ENCODE measurements around the gene CLVS2. TPM values are rescaled to one million over a fixed set of nuclear protein-coding genes. Genes with fewer than 3 reads are reported as not detected.

The CLVS2 gene, protein sequence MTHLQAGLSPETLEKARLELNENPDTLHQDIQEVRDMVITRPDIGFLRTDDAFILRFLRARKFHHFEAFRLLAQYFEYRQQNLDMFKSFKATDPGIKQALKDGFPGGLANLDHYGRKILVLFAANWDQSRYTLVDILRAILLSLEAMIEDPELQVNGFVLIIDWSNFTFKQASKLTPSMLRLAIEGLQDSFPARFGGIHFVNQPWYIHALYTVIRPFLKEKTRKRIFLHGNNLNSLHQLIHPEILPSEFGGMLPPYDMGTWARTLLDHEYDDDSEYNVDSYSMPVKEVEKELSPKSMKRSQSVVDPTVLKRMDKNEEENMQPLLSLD
- under 1 TPM in 2 of 6 experiments, not detected in 4; 0.02 to 0.15 TPM for total RNA-seq
- long read RNA-seq: 0 reads

DNA sequence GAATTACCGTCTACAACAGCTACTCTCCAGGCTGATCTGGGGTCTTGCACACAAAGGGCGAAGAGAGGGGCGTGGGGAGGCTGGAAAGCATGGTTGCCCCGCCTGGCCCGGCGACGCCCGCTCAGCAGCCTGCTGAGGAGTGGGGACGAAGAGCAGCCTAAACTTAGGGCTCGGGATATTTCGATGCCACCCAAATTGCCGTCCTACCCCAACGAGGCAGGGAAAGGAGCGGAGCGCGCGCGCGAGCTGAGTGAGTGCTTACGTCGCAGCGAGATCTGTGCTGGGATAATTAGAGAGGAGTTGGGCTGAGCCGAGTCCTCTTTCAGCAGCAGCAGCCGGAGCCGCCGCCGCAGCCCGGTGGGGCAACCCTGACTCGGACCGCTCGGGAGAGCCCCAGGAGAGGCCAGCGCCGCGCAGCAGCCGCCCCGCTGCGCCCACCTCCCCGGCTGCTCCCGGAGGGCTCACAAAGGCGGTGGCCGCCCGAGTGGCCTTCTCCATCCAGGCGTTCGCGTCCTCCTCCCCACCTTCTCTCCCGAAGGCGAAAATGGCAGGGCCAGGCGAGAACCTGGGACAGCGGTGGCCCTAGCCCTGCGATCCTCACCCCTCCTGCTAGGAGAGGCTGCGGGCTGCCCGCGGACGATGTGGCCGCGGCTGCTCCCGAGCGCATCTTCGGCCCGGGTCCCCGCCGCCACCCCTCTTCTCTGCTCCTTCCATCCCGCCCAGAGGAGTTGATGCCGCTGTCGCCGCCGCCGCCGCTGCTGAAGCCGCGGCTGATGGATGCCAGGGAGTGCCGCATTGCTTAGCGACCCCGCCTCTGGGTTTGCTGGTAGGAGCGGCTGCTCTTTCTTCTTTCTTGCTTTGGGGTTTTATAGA is at the start of gene CLVS2:
Gene CLVS2, plus strand, starts transcription at position 315 of the 873 bp plus-strand sequence. CDS start 1,543 bp downstream, outside the sequence.
- 6% methylated on average over 28 of the region's 75 CpGs for WGBS (ENCODE audit: insufficient coverage, low coverage, low lambda C conversion rate, missing lambda C conversion rate)
- no peaks in the 10 kb centered on the region for H3K36me3 ChIP-seq

DNA sequence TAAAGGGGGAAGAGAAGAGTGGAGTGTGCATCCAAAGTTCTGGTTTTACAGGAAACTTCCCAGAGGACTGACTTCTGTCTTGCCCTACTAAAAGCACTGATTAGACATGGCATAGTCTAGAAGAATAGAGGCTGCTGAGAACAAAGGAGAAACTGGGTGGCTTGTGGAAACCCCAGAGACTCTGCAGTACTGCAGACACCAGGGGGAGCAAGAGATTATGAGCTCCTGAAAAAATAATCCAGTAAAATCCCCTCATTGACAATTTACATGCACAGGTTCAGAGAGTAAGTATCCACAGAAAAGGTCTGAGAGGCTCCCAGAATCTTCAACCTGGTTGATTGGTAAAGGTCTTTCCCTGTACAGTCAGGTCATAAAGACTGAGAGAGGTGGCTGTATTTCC is 48.7 kb upstream of the CLVS2 start:
- Histone ChIP-seq H3K4me3 (no peak overlapping the region), H3K4me1 (no peaks in the 10 kb centered on the region), H3K27me3 (no peaks in the 10 kb centered on the region), H3K36me3 (no peaks in the 10 kb centered on the region), H3K27ac (no peak overlapping the region), H3K9me3 (no peaks in the 10 kb centered on the region)
- ATAC-seq (peak; percentile 32 to 64 (median 54)), DNase-seq (no peak)
- intact Hi-C loops (cut with DNase I): no loop called here
- TF ChIP-seq, protein P1, sequence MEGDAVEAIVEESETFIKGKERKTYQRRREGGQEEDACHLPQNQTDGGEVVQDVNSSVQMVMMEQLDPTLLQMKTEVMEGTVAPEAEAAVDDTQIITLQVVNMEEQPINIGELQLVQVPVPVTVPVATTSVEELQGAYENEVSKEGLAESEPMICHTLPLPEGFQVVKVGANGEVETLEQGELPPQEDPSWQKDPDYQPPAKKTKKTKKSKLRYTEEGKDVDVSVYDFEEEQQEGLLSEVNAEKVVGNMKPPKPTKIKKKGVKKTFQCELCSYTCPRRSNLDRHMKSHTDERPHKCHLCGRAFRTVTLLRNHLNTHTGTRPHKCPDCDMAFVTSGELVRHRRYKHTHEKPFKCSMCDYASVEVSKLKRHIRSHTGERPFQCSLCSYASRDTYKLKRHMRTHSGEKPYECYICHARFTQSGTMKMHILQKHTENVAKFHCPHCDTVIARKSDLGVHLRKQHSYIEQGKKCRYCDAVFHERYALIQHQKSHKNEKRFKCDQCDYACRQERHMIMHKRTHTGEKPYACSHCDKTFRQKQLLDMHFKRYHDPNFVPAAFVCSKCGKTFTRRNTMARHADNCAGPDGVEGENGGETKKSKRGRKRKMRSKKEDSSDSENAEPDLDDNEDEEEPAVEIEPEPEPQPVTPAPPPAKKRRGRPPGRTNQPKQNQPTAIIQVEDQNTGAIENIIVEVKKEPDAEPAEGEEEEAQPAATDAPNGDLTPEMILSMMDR (IDR thresholded peaks at IDR 0.05): peak; percentile 42 to 66 (median 46)
- no peak for TF ChIP-seq POLR2A (IDR thresholded peaks at IDR 0.05)

More for the DNA sequence above, at the start of gene CLVS2:
- Histone ChIP-seq H3K27ac (no peak within 1 kb of the TSS), H3K4me1 (peaks cover 0 to 10% (median 4%) of the 10 kb centered on the region in 4 donors), H3K4me3 (peak within 1 kb of the TSS in 1 of 3 donors; percentile 51), H3K9me3 (no peaks in the 10 kb centered on the region), H3K27me3 (peaks cover 5 to 10% of the 10 kb centered on the region in 2 donors)
- TF ChIP-seq, protein P1 (IDR thresholded peaks at IDR 0.05): no peak
- no peak for TF ChIP-seq POLR2A (IDR thresholded peaks at IDR 0.05)
- peak; percentile 53 to 81 (median 60) for ATAC-seq
- peak in 2 of 3 donors; percentile 20 to 55 for DNase-seq
- intact Hi-C loops (cut with DNase I): no loop called here

DNA sequence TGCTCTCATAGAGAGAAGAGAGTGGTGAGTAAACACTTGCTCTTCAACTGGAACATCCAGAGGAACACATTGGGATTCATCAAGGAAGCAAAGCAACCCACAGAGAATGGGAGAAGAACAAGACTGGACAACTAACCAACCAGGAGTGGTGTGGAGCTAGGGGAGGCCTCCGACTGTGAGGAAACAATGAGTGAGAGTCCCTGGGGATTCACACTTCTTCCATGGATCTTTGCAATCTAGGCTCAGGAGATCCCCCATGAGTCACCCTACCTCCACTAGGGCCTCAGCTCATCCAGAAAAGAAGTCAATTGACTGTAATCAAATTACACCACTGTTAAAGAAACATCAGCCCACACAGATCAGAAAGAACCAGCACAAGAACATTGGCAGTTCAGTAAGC is 42.3 kb upstream of the CLVS2 start:
- Histone ChIP-seq H3K36me3 (no peaks in the 10 kb centered on the region), H3K4me3 (no peak overlapping the region), H3K9me3 (no peaks in the 10 kb centered on the region), H3K27ac (no peak overlapping the region), H3K4me1 (no peaks in the 10 kb centered on the region), H3K27me3 (no peaks in the 10 kb centered on the region)
- TF ChIP-seq POLR2A (IDR thresholded peaks at IDR 0.05): no peak
- TF ChIP-seq, protein P1 (IDR thresholded peaks at IDR 0.05): no peak
- WGBS (ENCODE audit: insufficient coverage, low coverage, low lambda C conversion rate, missing lambda C conversion rate): no CpG with 5 or more reads among the region's 1 CpG
- no peak for ATAC-seq
- no peak for DNase-seq
- intact Hi-C loops (cut with DNase I): no loop called here

DNA sequence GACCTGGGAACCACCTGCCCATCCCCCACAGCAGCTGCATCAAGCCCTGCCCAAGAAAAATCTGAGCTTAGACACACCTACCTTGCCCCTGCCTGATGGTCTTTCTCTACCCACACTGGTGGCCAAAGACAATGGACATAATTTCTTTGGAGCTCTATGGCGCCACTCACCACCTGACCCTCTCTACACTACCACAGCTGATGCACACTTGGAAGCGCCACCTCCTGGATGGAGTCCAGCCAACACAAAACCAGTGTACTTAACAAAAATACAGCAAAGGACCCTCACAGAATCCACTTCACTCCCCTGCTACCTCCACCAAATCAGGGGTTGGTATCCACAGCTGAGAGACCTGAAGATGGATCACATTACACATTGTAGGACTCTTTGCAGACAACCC is 39.7 kb upstream of the CLVS2 start:
- 80% methylated on average over 2 of the region's 2 CpGs for WGBS (ENCODE audit: insufficient coverage, low coverage, low lambda C conversion rate, missing lambda C conversion rate)
- DNase-seq (no peak), ATAC-seq (no peak)
- TF ChIP-seq, protein P1 (IDR thresholded peaks at IDR 0.05): no peak
- no peak for TF ChIP-seq POLR2A (IDR thresholded peaks at IDR 0.05)
- Histone ChIP-seq H3K36me3 (no peaks in the 10 kb centered on the region), H3K4me3 (no peak overlapping the region), H3K27me3 (no peaks in the 10 kb centered on the region), H3K4me1 (no peaks in the 10 kb centered on the region), H3K27ac (no peak overlapping the region), H3K9me3 (no peaks in the 10 kb centered on the region)
- intact Hi-C loops (cut with DNase I): no loop called here
